ENCODE measurements around the gene PPIP5K2. TPM values are rescaled to one million over a fixed set of nuclear protein-coding genes. Genes with fewer than 3 reads are reported as not detected.
"Not testable (repeated sequence)": the region's sequence is repeated elsewhere in the genome, so short reads cannot be mapped to it uniquely, and the experiment has no call there.

PPIP5K2 gene
- total and polyA plus RNA-seq, 3 experiments from 2014 or later: 22.9 to 63.6 (median 55.7) TPM

- H3K27me3 Mint-ChIP-seq; H3K27ac Mint-ChIP-seq; H3K27me3 ChIP-seq (ENCODE audit: insufficient read depth, low read length, poor library complexity, severe bottlenecking); H3K4me1 Mint-ChIP-seq; H3K9me3 Mint-ChIP-seq; H3K4me3 ChIP-seq (ENCODE audit: low read length); CTCF ChIA-PET; H3K9me3 ChIP-seq (ENCODE audit: low read length); H3K4me3 Mint-ChIP-seq; DNase-seq; H3K36me3 ChIP-seq (ENCODE audit: insufficient read depth, low read length); H3K27ac ChIP-seq (ENCODE audit: low read depth, low read length); H3K4me1 ChIP-seq (ENCODE audit: insufficient read depth, low read length); POLR2A ChIA-PET: not testable (repeated sequence)
- peaks cover 9 to 32% (median 10%) of the 10 kb centered on the region in 3 donors for H3K36me3 Mint-ChIP-seq
These were observed 22.0 kb downstream of the PPIP5K2 start for GRCh38 chr5:103142132-103142531.

DNA sequence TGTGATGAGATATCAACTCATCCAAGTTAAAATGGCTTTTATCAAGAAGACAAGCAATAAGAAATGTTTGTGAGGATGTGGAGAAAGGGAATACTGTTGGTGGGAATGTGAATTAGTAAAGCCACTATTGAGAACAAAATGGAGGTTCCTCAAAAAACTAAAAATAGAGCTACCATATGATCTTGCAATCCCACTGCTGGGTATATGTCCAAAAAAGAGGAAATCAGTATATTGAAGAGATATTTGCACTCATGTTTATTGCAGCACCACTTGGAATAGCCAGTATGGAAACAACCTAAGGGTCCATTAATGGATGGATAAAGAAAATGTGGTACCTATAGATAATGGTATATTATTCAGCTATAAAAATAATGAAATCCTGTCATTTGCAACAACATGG, 25.1 kb downstream of the PPIP5K2 start:
- Histone ChIP-seq H3K4me1 (ENCODE audit: insufficient read depth, low read length) (no peaks in the 10 kb centered on the region), H3K4me3 (ENCODE audit: low read length) (no peak overlapping the region), H3K9me3 (ENCODE audit: low read length) (no peaks in the 10 kb centered on the region), H3K36me3 (ENCODE audit: insufficient read depth, low read length) (no peaks in the 10 kb centered on the region), H3K27me3 (ENCODE audit: insufficient read depth, low read length, poor library complexity, severe bottlenecking) (no peaks in the 10 kb centered on the region), H3K27ac (ENCODE audit: low read depth, low read length) (no peak overlapping the region)
- Mint-ChIP-seq H3K9me3 (no peaks in the 10 kb centered on the region), H3K36me3 (peaks cover 2 to 28% (median 6%) of the 10 kb centered on the region in 3 donors), H3K27me3 (no peaks in the 10 kb centered on the region), H3K4me1 (no peaks in the 10 kb centered on the region), H3K4me3 (no peak overlapping the region), H3K27ac (no peak overlapping the region)
- DNase-seq: no peak
- POLR2A ChIA-PET: no interaction called here
- CTCF ChIA-PET: interaction anchor here (1.9 kb wide), 1 partner anchor 10 kb away, joined by 4 read pairs; no protein-coding TSS in a partner anchor

DNA sequence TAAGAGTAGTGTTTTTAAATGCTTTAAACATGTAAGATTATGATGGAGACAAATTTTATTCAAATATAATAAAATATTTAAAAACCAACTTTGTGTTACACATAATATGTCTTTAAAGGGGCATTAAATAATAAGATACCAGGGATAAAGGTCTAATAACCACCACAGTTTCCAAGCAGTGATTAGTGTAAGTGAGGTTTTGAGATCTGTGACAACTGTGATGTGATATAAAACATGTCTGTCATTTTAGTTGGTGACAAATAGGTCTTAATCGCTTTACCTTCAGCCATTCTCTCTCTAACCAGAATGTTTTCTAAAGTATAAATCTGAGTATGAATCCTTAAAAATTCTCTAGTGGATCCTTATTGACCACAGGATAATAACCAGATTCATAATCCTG, 28.1 kb downstream of the PPIP5K2 start:
- Mint-ChIP-seq H3K27ac (no peak overlapping the region), H3K4me3 (no peak overlapping the region), H3K9me3 (no peaks in the 10 kb centered on the region), H3K27me3 (no peaks in the 10 kb centered on the region), H3K4me1 (no peaks in the 10 kb centered on the region), H3K36me3 (peaks cover 0 to 35% (median 9%) of the 10 kb centered on the region in 3 donors)
- ChIA-PET CTCF (no interaction called here), POLR2A (no interaction called here)
- Histone ChIP-seq H3K4me3 (ENCODE audit: low read length) (no peak overlapping the region), H3K36me3 (ENCODE audit: insufficient read depth, low read length) (no peaks in the 10 kb centered on the region), H3K9me3 (ENCODE audit: low read length) (no peaks in the 10 kb centered on the region), H3K27me3 (ENCODE audit: insufficient read depth, low read length, poor library complexity, severe bottlenecking) (no peaks in the 10 kb centered on the region), H3K27ac (ENCODE audit: low read depth, low read length) (no peak overlapping the region), H3K4me1 (ENCODE audit: insufficient read depth, low read length) (no peaks in the 10 kb centered on the region)
- no peak for DNase-seq

- Histone ChIP-seq H3K9me3 (ENCODE audit: low read length) (no peaks in the 10 kb centered on the region), H3K27ac (ENCODE audit: low read depth, low read length) (no peak overlapping the region), H3K4me1 (ENCODE audit: insufficient read depth, low read length) (no peaks in the 10 kb centered on the region), H3K4me3 (ENCODE audit: low read length) (no peak overlapping the region), H3K27me3 (ENCODE audit: insufficient read depth, low read length, poor library complexity, severe bottlenecking) (no peaks in the 10 kb centered on the region), H3K36me3 (ENCODE audit: insufficient read depth, low read length) (peaks cover 3% of the 10 kb centered on the region)
- ChIA-PET CTCF (no interaction called here), POLR2A (no interaction called here)
- no peak overlapping the region for H3K27ac Mint-ChIP-seq
- no peak overlapping the region for H3K4me3 Mint-ChIP-seq
- no peaks in the 10 kb centered on the region for H3K9me3 Mint-ChIP-seq
- peaks cover 0 to 51% (median 8%) of the 10 kb centered on the region in 3 donors for H3K36me3 Mint-ChIP-seq
- H3K4me1 Mint-ChIP-seq: no peaks in the 10 kb centered on the region
- H3K27me3 Mint-ChIP-seq: no peaks in the 10 kb centered on the region
- no peak for DNase-seq
These were observed 31.1 kb downstream of the PPIP5K2 start for GRCh38 chr5:103151156-103151555.

- Histone ChIP-seq H3K4me3 (ENCODE audit: low read length) (no peak overlapping the region), H3K9me3 (ENCODE audit: low read length) (no peaks in the 10 kb centered on the region), H3K4me1 (ENCODE audit: insufficient read depth, low read length) (no peaks in the 10 kb centered on the region), H3K36me3 (ENCODE audit: insufficient read depth, low read length) (no peaks in the 10 kb centered on the region), H3K27me3 (ENCODE audit: insufficient read depth, low read length, poor library complexity, severe bottlenecking) (no peaks in the 10 kb centered on the region), H3K27ac (ENCODE audit: low read depth, low read length) (no peak overlapping the region)
- Mint-ChIP-seq H3K4me1 (peaks cover 0 to 3% (median 0%) of the 10 kb centered on the region in 3 donors), H3K27ac (peak overlapping the region in 1 of 8 donors; percentile 38), H3K4me3 (no peak overlapping the region), H3K27me3 (no peaks in the 10 kb centered on the region), H3K36me3 (peaks cover 18 to 53% (median 18%) of the 10 kb centered on the region in 3 donors), H3K9me3 (no peaks in the 10 kb centered on the region)
- no peak for DNase-seq
- CTCF ChIA-PET: interaction anchor here (1.9 kb wide), 1 partner anchor 27 kb away, joined by 5 read pairs; no protein-coding TSS in a partner anchor
- POLR2A ChIA-PET: no interaction called here
These were observed 46.6 kb downstream of the PPIP5K2 start for GRCh38 chr5:103166706-103167105.

GRCh38 chr5:103174147-103174546, 54.0 kb downstream of the PPIP5K2 start:
- Histone ChIP-seq H3K9me3 (ENCODE audit: low read length) (no peaks in the 10 kb centered on the region), H3K27me3 (ENCODE audit: insufficient read depth, low read length, poor library complexity, severe bottlenecking) (no peaks in the 10 kb centered on the region), H3K27ac (ENCODE audit: low read depth, low read length) (no peak overlapping the region), H3K4me3 (ENCODE audit: low read length) (no peak overlapping the region), H3K4me1 (ENCODE audit: insufficient read depth, low read length) (no peaks in the 10 kb centered on the region), H3K36me3 (ENCODE audit: insufficient read depth, low read length) (peaks cover 16% of the 10 kb centered on the region)
- no peak overlapping the region for H3K27ac Mint-ChIP-seq
- no peak for DNase-seq
- H3K9me3 Mint-ChIP-seq: no peaks in the 10 kb centered on the region
- CTCF ChIA-PET: no interaction called here
- H3K4me3 Mint-ChIP-seq: no peak overlapping the region
- peaks cover 0 to 4% (median 0%) of the 10 kb centered on the region in 3 donors for H3K4me1 Mint-ChIP-seq
- POLR2A ChIA-PET: no interaction called here
- no peaks in the 10 kb centered on the region for H3K27me3 Mint-ChIP-seq
- peaks cover 0 to 46% (median 13%) of the 10 kb centered on the region in 3 donors for H3K36me3 Mint-ChIP-seq

DNA sequence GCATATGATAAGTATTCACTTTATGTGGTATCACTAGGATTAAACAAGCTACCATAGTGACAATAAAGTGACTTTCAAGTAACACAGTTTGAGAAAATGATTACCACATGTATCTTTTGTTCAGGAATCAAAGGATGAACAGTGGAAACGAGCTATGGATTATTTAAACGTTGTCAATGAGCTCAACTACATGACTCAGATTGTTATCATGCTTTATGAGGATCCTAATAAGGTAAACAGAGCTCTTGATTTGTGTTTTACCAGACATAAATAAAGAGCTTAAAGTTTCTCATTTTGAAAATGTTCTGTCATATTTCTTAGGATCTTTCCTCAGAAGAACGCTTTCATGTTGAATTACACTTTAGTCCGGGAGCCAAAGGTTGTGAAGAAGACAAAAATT, 57.4 kb downstream of the PPIP5K2 start:
- Histone ChIP-seq H3K27me3 (ENCODE audit: insufficient read depth, low read length, poor library complexity, severe bottlenecking) (no peaks in the 10 kb centered on the region), H3K4me1 (ENCODE audit: insufficient read depth, low read length) (no peaks in the 10 kb centered on the region), H3K36me3 (ENCODE audit: insufficient read depth, low read length) (peaks cover 23% of the 10 kb centered on the region), H3K9me3 (ENCODE audit: low read length) (no peaks in the 10 kb centered on the region), H3K4me3 (ENCODE audit: low read length) (no peak overlapping the region), H3K27ac (ENCODE audit: low read depth, low read length) (no peak overlapping the region)
- Mint-ChIP-seq H3K9me3 (no peaks in the 10 kb centered on the region), H3K4me3 (no peak overlapping the region), H3K36me3 (peaks cover 0 to 64% (median 23%) of the 10 kb centered on the region in 3 donors), H3K4me1 (peaks cover 0 to under 1% (median 0%) of the 10 kb centered on the region in 3 donors), H3K27ac (no peak overlapping the region), H3K27me3 (no peaks in the 10 kb centered on the region)
- no peak for DNase-seq
- POLR2A ChIA-PET: no interaction called here
- CTCF ChIA-PET: interaction anchor here (1.7 kb wide), 1 partner anchor 38 kb away, joined by 4 read pairs; no protein-coding TSS in a partner anchor

DNA sequence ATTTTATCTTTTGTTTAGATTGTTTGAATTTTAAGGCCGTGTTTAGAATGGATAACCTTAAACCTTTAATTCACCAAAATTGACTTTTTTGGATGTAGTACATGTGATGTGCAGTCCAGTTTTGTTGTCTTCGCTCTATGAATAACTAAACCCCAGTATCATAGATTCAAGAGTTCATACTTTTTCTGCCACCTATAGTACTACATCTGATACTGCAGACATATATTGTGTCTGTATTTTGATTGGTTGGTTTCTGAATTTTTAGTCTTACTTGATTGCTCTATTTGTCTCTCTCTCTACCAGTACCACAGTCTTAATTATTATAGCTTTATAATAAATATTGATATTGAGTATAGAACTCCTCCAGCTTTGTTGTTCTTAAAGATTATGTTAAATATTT, 58.1 kb downstream of the PPIP5K2 start:
- Histone ChIP-seq H3K36me3 (ENCODE audit: insufficient read depth, low read length) (peaks cover 24% of the 10 kb centered on the region), H3K27ac (ENCODE audit: low read depth, low read length) (no peak overlapping the region), H3K4me1 (ENCODE audit: insufficient read depth, low read length) (no peaks in the 10 kb centered on the region), H3K27me3 (ENCODE audit: insufficient read depth, low read length, poor library complexity, severe bottlenecking) (no peaks in the 10 kb centered on the region), H3K9me3 (ENCODE audit: low read length) (no peaks in the 10 kb centered on the region), H3K4me3 (ENCODE audit: low read length) (no peak overlapping the region)
- Mint-ChIP-seq H3K4me1 (no peaks in the 10 kb centered on the region), H3K4me3 (no peak overlapping the region), H3K9me3 (no peaks in the 10 kb centered on the region), H3K27ac (no peak overlapping the region), H3K36me3 (peaks cover 0 to 64% (median 24%) of the 10 kb centered on the region in 3 donors), H3K27me3 (no peaks in the 10 kb centered on the region)
- no peak for DNase-seq
- ChIA-PET CTCF (interaction anchor here (1.7 kb wide), 1 partner anchor 38 kb away, joined by 4 read pairs; no protein-coding TSS in a partner anchor), POLR2A (no interaction called here)

DNA sequence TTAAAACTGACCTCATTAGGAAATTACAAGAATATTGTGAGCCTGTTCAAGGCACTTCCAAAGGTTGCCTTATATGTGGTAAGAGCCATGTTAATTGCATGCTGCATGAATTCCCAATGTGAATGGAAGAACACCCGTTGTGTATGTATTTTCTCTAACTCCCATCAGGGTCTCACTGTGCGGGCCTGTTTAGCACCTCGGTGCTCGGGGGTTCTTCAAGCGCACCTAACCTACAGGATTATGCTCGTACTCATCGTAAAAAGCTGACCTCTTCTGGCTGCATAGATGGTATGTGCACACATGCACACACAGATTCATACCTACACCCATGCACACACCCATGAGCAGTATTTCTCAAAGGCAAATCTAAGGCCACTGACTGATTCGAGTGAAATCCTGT, 66.1 kb downstream of the PPIP5K2 start:
- Histone ChIP-seq H3K9me3 (ENCODE audit: low read length) (no peaks in the 10 kb centered on the region), H3K4me1 (ENCODE audit: insufficient read depth, low read length) (no peaks in the 10 kb centered on the region), H3K27ac (ENCODE audit: low read depth, low read length) (no peak overlapping the region), H3K4me3 (ENCODE audit: low read length) (no peak overlapping the region), H3K36me3 (ENCODE audit: insufficient read depth, low read length) (peaks cover 12% of the 10 kb centered on the region), H3K27me3 (ENCODE audit: insufficient read depth, low read length, poor library complexity, severe bottlenecking) (no peaks in the 10 kb centered on the region)
- Mint-ChIP-seq H3K4me3 (no peak overlapping the region), H3K4me1 (no peaks in the 10 kb centered on the region), H3K27me3 (no peaks in the 10 kb centered on the region), H3K27ac (no peak overlapping the region), H3K36me3 (peaks cover 3 to 69% (median 19%) of the 10 kb centered on the region in 3 donors), H3K9me3 (no peaks in the 10 kb centered on the region)
- DNase-seq: no peak
- ChIA-PET POLR2A (no interaction called here), CTCF (no interaction called here)

All from CD8-positive, alpha-beta memory T cell (primary cell).